Upper lobe of right lung (tissue), 1 donor: ENCODE data around the gene TMTC4. TPM values are rescaled to one million over a fixed set of nuclear protein-coding genes. Genes with fewer than 3 reads are reported as not detected.
A peak's percentile ranks its signal among the peaks of the same experiment; 100 is the strongest.

Experiments used
- ATAC-seq: fragments of 200-7000 bp; cut with Tn5 transposase; one replicate; pipeline ENCODE4 v1.9.1; 2020; ENCODE audit warnings: mild to moderate bottlenecking, moderate library complexity
- DNase-seq: peaks from one replicate; pipeline ENCODE4 v3.0.0-alpha.2; 2020
- H3K27ac ChIP-seq: fragments of 200-600 bp; one replicate; pipeline ENCODE4 v1.8.0; 2022
- H3K27me3 ChIP-seq: fragments of 200-600 bp; one replicate; pipeline ENCODE4 v1.8.0; 2022; ENCODE audit warnings: mild to moderate bottlenecking
- H3K36me3 ChIP-seq: fragments of 200-600 bp; one replicate; pipeline ENCODE4 v1.8.0; 2022
- H3K4me1 ChIP-seq: fragments of 200-600 bp; one replicate; pipeline ENCODE4 v1.8.0; 2022
- H3K4me3 ChIP-seq: fragments of 200-600 bp; one replicate; pipeline ENCODE4 v1.8.0; 2022; ENCODE audit warnings: mild to moderate bottlenecking
- H3K9me3 ChIP-seq: fragments of 200-600 bp; one replicate; pipeline ENCODE4 v1.8.0; 2022
- CTCF ChIP-seq: fragments of 200-600 bp; IDR thresholded peaks from one replicate; pipeline ENCODE4 v1.8.0; 2022; ENCODE audit warnings: antibody characterized with exemption
- intact Hi-C: fragments of 100-400 bp; cut with DNase I; formaldehyde crosslinking; loops from one replicate; pipeline ENCODE4 v1.11.0; 2022
- long read RNA-seq: library from polyadenylated mRNA; unstranded; transcript quantifications from one replicate; pipeline ENCODE4 v2.0.0, GENCODE V29; 2021
- total RNA-seq: library from RNA; stranded (reverse); fragmentation: NEBNext Ultra II Directional; extraction: Animal tissue kit (Norgen Biotek cat#: 25700); gene quantifications from one replicate; pipeline ENCODE4 v1.2.1, GENCODE V29; 2021
- donor health status: DM: no; HTN: yes; CAD: no; lungs with severe emphysema.

The TMTC4 gene, protein sequence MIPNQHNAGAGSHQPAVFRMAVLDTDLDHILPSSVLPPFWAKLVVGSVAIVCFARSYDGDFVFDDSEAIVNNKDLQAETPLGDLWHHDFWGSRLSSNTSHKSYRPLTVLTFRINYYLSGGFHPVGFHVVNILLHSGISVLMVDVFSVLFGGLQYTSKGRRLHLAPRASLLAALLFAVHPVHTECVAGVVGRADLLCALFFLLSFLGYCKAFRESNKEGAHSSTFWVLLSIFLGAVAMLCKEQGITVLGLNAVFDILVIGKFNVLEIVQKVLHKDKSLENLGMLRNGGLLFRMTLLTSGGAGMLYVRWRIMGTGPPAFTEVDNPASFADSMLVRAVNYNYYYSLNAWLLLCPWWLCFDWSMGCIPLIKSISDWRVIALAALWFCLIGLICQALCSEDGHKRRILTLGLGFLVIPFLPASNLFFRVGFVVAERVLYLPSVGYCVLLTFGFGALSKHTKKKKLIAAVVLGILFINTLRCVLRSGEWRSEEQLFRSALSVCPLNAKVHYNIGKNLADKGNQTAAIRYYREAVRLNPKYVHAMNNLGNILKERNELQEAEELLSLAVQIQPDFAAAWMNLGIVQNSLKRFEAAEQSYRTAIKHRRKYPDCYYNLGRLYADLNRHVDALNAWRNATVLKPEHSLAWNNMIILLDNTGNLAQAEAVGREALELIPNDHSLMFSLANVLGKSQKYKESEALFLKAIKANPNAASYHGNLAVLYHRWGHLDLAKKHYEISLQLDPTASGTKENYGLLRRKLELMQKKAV
- 17.5 TPM for total RNA-seq
- long read RNA-seq, transcript TMTC4-202 (19 exons, 3,602 nt), result major isoform, 6 of 29 reads
- long read RNA-seq, partial matches to known transcripts, result 2 of 29 reads
- long read RNA-seq, other reads (novel, unspliced or antisense), result 19 of 29 reads

DNA sequence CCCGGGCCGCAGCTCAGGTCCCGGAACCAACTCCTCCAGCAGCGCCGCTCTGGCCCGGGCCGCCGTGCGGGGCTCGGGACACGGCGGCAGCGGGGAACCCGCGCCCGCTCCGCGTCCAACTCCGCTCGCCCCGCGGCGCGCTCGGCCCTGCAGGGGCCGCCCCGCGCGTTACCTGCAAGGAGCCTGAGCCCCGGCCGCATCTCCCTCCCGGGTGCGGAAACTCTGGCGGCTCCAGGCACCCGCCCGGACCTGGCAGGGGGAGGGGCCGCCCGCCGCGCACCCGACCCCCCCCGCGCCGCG is at the start of gene TMTC4:
Gene TMTC4 (minus strand): TSS at position 224 of the 300 bp plus-strand sequence. CDS start 4,433 bp downstream, outside the sequence.
- Histone ChIP-seq H3K27ac (peak within 1 kb of the TSS; percentile 82), H3K4me3 (peak within 1 kb of the TSS; percentile 75), H3K9me3 (no peaks in the 10 kb centered on the region), H3K36me3 (peaks cover 3% of the 10 kb centered on the region), H3K27me3 (no peaks in the 10 kb centered on the region), H3K4me1 (peaks cover 11% of the 10 kb centered on the region)
- DNase-seq (no peak), ATAC-seq (no peak)
- intact Hi-C loops, result no loop called here
- no peak for TF ChIP-seq CTCF

- Histone ChIP-seq H3K4me1 (no peaks in the 10 kb centered on the region), H3K27ac (no peak overlapping the region), H3K27me3 (no peaks in the 10 kb centered on the region), H3K9me3 (no peaks in the 10 kb centered on the region), H3K4me3 (no peak overlapping the region), H3K36me3 (no peaks in the 10 kb centered on the region)
- DNase-seq, result no peak
- intact Hi-C loops, result no loop called here
- peak; percentile 21 for ATAC-seq
- no peak for TF ChIP-seq CTCF
Measured at GRCh38 chr13:100722517-100722916, 47.9 kb upstream of the TMTC4 start.

GRCh38 chr13:100721885-100722512 is 47.4 kb upstream of the TMTC4 start:
- intact Hi-C loops, result no loop called here
- TF ChIP-seq CTCF, result peak; percentile 75
- Histone ChIP-seq H3K27ac (no peak overlapping the region), H3K4me3 (no peak overlapping the region), H3K36me3 (no peaks in the 10 kb centered on the region), H3K4me1 (no peaks in the 10 kb centered on the region), H3K27me3 (no peaks in the 10 kb centered on the region), H3K9me3 (no peaks in the 10 kb centered on the region)
- no peak for DNase-seq
- peak; percentile 80 for ATAC-seq

- Histone ChIP-seq H3K36me3 (no peaks in the 10 kb centered on the region), H3K27ac (no peak overlapping the region), H3K9me3 (no peaks in the 10 kb centered on the region), H3K27me3 (no peaks in the 10 kb centered on the region), H3K4me3 (no peak overlapping the region), H3K4me1 (no peaks in the 10 kb centered on the region)
- DNase-seq (no peak), ATAC-seq (no peak)
- no peak for TF ChIP-seq CTCF
- intact Hi-C loops, result no loop called here
Measured at GRCh38 chr13:100715604-100716003, 41.0 kb upstream of the TMTC4 start.

DNA sequence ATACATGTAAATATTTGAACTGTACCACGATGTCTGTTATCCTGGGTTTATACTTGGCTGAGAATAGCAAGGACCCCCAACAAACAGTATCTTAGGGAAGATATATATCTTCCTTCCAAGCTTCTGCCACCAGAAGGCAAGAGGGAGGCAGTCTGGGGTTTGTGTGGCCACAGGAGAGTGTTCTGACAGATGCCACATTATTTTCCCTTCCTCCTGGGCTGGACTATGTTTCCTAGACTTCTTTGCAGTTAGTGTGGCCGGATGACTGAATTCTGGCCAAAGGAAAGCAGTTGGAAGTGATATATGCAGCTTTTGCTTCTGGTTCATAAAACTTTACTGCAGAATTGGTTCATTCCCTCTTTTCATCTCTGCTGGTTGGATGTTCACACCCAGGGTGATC is 39.9 kb upstream of the TMTC4 start:
- ATAC-seq, result no peak
- no peak for DNase-seq
- no peaks in the 10 kb centered on the region for H3K27me3 ChIP-seq
- no peaks in the 10 kb centered on the region for H3K4me1 ChIP-seq
- no peaks in the 10 kb centered on the region for H3K36me3 ChIP-seq
- H3K27ac ChIP-seq, result no peak overlapping the region
- H3K4me3 ChIP-seq, result no peak overlapping the region
- H3K9me3 ChIP-seq, result no peaks in the 10 kb centered on the region
- intact Hi-C loops, result no loop called here
- TF ChIP-seq CTCF, result no peak
